ENCODE measurements around the gene HERC4.

GRCh38 chr10:68092512-68092911, 17.4 kb upstream of the HERC4 start:
- TF ChIP-seq EZH2 (IDR thresholded peaks at IDR 0.05; ENCODE audit: low read length, missing control alignments), result no peak
- TF ChIP-seq, protein P1, sequence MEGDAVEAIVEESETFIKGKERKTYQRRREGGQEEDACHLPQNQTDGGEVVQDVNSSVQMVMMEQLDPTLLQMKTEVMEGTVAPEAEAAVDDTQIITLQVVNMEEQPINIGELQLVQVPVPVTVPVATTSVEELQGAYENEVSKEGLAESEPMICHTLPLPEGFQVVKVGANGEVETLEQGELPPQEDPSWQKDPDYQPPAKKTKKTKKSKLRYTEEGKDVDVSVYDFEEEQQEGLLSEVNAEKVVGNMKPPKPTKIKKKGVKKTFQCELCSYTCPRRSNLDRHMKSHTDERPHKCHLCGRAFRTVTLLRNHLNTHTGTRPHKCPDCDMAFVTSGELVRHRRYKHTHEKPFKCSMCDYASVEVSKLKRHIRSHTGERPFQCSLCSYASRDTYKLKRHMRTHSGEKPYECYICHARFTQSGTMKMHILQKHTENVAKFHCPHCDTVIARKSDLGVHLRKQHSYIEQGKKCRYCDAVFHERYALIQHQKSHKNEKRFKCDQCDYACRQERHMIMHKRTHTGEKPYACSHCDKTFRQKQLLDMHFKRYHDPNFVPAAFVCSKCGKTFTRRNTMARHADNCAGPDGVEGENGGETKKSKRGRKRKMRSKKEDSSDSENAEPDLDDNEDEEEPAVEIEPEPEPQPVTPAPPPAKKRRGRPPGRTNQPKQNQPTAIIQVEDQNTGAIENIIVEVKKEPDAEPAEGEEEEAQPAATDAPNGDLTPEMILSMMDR (conservative IDR thresholded peaks at IDR 0.05 in 1 of 2, IDR thresholded peaks at IDR 0.05 in 1 of 2; ENCODE audit: low read depth in 1 of 2, low read length in 2 of 2), result no peak

All from fibroblast of lung (primary cell).